Stomach (tissue), 4 donors: ENCODE results near the gene PDILT.
"Not testable (repeated sequence)": the region's sequence is repeated elsewhere in the genome, so short reads cannot be mapped to it uniquely, and the experiment has no call there.

Source experiments
- CTCF ChIP-seq, 7 experiments: fragments of 450-650 bp in 4 of 7; fragments of 200-600 bp in 3 of 7; sonication (generic) in 3 of 7; IDR thresholded peaks; one replicate each; pipeline ENCODE4 v1.5.1; 2016 to 2019; ENCODE audit warnings: antibody characterized with exemption in 7 of 7, control low read depth in 2 of 7, mild to moderate bottlenecking in 1 of 7
- EP300 ChIP-seq: sonication (generic); formaldehyde crosslinking; IDR thresholded peaks from one replicate; pipeline ENCODE4 v1.6.1; 2017; ENCODE audit warnings: antibody characterized with exemption
- POLR2A ChIP-seq, 4 donors: fragments of 450-650 bp; IDR thresholded peaks; one replicate each; pipeline ENCODE4 v1.6.1; 2016; ENCODE audit warnings: antibody characterized with exemption in 4 of 4, control low read depth in 2 of 4, mild to moderate bottlenecking in 1 of 4, moderate library complexity in 1 of 4
- POLR2AphosphoS5 ChIP-seq, 3 donors: sonication (generic); formaldehyde crosslinking; IDR thresholded peaks; one replicate each; pipeline ENCODE4 v1.6.1; 2016; ENCODE audit warnings: antibody characterized with exemption in 3 of 3

- not testable (repeated sequence) for TF ChIP-seq CTCF (IDR thresholded peaks at IDR 0.05); POLR2A (IDR thresholded peaks at IDR 0.05); EP300; POLR2AphosphoS5 (IDR thresholded peaks at IDR 0.05)
Measured at GRCh38 chr16:20441859-20442258, 37.3 kb upstream of the PDILT start.
